ENCODE measurements around the gene HIF1A.

HIF1A gene

GRCh38 chr14:61698206-61698980 is 3.1 kb downstream of the HIF1A start:
- DNase-seq (ENCODE audit: low spot score) = peak; percentile 18
- TF ChIP-seq CTCF (IDR thresholded peaks at IDR 0.05; ENCODE audit: extremely low read depth, insufficient read depth, missing control alignments) = no peak
- in situ Hi-C loops (cut with MboI; ENCODE audit: low pct_unique_long_range_greater_than_20kb, low sequenced_read_pairs, unreplicated experiment) = no loop called here

GRCh38 chr14:61699027-61699426 is 3.7 kb downstream of the HIF1A start:
- DNase-seq (ENCODE audit: low spot score) = no peak
- in situ Hi-C loops (cut with MboI; ENCODE audit: low pct_unique_long_range_greater_than_20kb, low sequenced_read_pairs, unreplicated experiment) = no loop called here
- TF ChIP-seq CTCF (IDR thresholded peaks at IDR 0.05; ENCODE audit: extremely low read depth, insufficient read depth, missing control alignments) = no peak

- no peak for DNase-seq (ENCODE audit: low spot score)
- no peak for TF ChIP-seq CTCF (IDR thresholded peaks at IDR 0.05; ENCODE audit: extremely low read depth, insufficient read depth, missing control alignments)
These were observed 5.0 kb downstream of the HIF1A start for GRCh38 chr14:61700104-61700886.

GRCh38 chr14:61701946-61702345 is 6.6 kb downstream of the HIF1A start:
- DNase-seq (ENCODE audit: low spot score) = no peak
- TF ChIP-seq CTCF (IDR thresholded peaks at IDR 0.05; ENCODE audit: extremely low read depth, insufficient read depth, missing control alignments) = no peak
- in situ Hi-C loops (cut with MboI; ENCODE audit: low pct_unique_long_range_greater_than_20kb, low sequenced_read_pairs, unreplicated experiment) = no loop called here

More at GRCh38 chr14:61700104-61700886, 5.0 kb downstream of the HIF1A start:
- in situ Hi-C loops (cut with MboI; ENCODE audit: low pct_unique_long_range_greater_than_20kb, low sequenced_read_pairs, unreplicated experiment) = no loop called here

GRCh38 chr14:61703342-61704129 is 8.2 kb downstream of the HIF1A start:
- in situ Hi-C loops (cut with MboI; ENCODE audit: low pct_unique_long_range_greater_than_20kb, low sequenced_read_pairs, unreplicated experiment) = no loop called here
- TF ChIP-seq CTCF (IDR thresholded peaks at IDR 0.05; ENCODE audit: extremely low read depth, insufficient read depth, missing control alignments) = no peak
- DNase-seq (ENCODE audit: low spot score) = peak; percentile 16

- TF ChIP-seq CTCF (IDR thresholded peaks at IDR 0.05; ENCODE audit: extremely low read depth, insufficient read depth, missing control alignments) = no peak
- DNase-seq (ENCODE audit: low spot score) = no peak
- in situ Hi-C loops (cut with MboI; ENCODE audit: low pct_unique_long_range_greater_than_20kb, low sequenced_read_pairs, unreplicated experiment) = no loop called here
These were observed 9.2 kb downstream of the HIF1A start for GRCh38 chr14:61704554-61704953.
